Bronchial epithelial cell (primary cell): Measurements from ENCODE around the gene CEACAM6. TPM values are rescaled to one million over a fixed set of nuclear protein-coding genes. Genes with fewer than 3 reads are reported as not detected.
A peak's percentile ranks its signal among the peaks of the same experiment; 100 is the strongest.

Experiments used
- DNase-seq: peaks from one replicate; pipeline ENCODE4 v3.0.0-alpha.2; 2010; ENCODE audit warnings: low read depth
- FAIRE-seq: peaks from 2 replicates; lab custom pipeline; 2011; peaks lifted over from hg19 to GRCh38; lab: Jason Lieb, UNC
- H3K27me3 ChIP-seq: 2 replicates; pipeline ENCODE4 v1.5.1; 2011; ENCODE audit warnings: low read length; ENCODE audit not compliant: control insufficient read depth, insufficient read depth
- H3K36me3 ChIP-seq: 2 replicates; pipeline ENCODE4 v1.5.1; 2011; ENCODE audit warnings: low read length; ENCODE audit not compliant: control insufficient read depth, insufficient read depth
- H3K4me3 ChIP-seq: 2 replicates; pipeline ENCODE4 v1.5.1; 2011; ENCODE audit warnings: mild to moderate bottlenecking, low read depth, low read length, control low read depth
- total RNA-seq: library from RNA; depleted of rRNA; stranded (reverse); fragments of >200 nt; gene quantifications from 2 replicates; pipeline ENCODE4 v1.2.1, GENCODE V29; 2014
- TF ChIP-seq, protein P1 (sequence below): IDR thresholded peaks from 2 replicates; pipeline ENCODE4 v1.5.1; 2011; ENCODE audit warnings: mild to moderate bottlenecking, moderate library complexity, low read length, control low read depth, inconsistent platforms; ENCODE audit not compliant: insufficient read depth, severe bottlenecking

The CEACAM6 gene
- total RNA-seq, 1 donor from 2014 or later, result 13.7 TPM

DNA sequence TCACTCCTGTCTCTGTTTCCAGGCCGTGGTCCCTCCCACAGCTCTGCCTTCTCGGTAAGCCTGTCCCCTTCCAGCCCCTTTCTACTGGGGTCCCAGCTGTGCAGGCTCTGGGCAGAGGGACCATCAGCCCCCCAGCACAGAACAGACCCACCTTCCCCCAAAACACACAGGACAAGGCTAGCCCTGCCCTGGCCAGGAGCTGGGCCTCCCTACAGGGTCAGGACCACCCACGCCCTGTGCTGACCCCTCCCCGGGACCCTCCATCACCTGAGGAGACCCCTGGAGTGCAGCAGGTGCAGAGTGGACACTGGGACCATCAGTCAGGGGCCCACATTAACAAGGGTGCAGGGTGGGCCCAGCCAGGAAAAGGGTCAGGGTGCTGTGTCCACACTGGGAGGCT, 55.0 kb downstream of the CEACAM6 start:
- Histone ChIP-seq H3K27me3 (no peaks in the 10 kb centered on the region), H3K4me3 (no peak overlapping the region), H3K36me3 (no peaks in the 10 kb centered on the region)
- no peak for DNase-seq
- TF ChIP-seq, protein P1, sequence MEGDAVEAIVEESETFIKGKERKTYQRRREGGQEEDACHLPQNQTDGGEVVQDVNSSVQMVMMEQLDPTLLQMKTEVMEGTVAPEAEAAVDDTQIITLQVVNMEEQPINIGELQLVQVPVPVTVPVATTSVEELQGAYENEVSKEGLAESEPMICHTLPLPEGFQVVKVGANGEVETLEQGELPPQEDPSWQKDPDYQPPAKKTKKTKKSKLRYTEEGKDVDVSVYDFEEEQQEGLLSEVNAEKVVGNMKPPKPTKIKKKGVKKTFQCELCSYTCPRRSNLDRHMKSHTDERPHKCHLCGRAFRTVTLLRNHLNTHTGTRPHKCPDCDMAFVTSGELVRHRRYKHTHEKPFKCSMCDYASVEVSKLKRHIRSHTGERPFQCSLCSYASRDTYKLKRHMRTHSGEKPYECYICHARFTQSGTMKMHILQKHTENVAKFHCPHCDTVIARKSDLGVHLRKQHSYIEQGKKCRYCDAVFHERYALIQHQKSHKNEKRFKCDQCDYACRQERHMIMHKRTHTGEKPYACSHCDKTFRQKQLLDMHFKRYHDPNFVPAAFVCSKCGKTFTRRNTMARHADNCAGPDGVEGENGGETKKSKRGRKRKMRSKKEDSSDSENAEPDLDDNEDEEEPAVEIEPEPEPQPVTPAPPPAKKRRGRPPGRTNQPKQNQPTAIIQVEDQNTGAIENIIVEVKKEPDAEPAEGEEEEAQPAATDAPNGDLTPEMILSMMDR, result no peak
- no peak for FAIRE-seq

DNA sequence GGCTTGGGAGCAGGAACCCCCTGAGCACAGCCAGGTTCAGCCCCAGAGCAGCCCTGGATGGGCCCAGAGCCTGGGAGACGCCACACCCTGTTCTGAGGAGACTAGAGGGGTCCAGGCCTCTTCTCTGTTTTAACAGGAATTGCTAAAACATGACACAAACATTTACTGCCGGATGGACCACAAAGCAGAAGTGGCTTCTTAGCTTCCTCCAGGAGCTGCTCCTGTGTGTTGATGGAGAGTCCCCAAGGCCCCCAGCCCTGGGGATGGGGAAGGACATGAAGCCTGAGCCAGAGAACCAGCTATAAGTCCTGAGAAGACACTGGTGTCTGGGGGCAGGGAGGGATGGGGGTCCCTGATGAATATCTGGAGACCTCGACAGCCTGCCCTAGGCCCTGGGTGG, 55.7 kb downstream of the CEACAM6 start:
- no peaks in the 10 kb centered on the region for H3K27me3 ChIP-seq
- FAIRE-seq (no peak), DNase-seq (no peak)
- H3K36me3 ChIP-seq, result no peaks in the 10 kb centered on the region
- no peak overlapping the region for H3K4me3 ChIP-seq
- TF ChIP-seq, protein P1, result no peak

DNA sequence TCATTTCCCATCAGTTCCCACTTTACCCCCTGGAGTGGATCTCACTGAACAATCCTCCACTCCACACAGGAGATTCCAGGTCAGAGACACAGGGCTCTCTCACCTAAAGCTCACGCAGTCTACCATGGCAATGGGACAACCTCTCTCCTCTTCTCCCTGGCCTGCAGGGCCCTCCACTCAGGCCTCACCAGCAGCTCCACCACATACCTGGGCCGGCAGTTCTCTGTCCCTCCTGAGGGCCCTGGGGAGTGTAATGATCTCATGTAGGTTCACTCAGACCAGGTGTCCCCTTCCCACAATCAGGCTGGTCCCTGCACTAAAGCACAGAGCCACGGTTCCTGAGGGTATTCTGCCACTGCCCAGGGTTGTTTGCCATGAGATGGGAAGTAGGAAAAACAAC, 56.7 kb downstream of the CEACAM6 start:
- TF ChIP-seq, protein P1, result no peak
- Histone ChIP-seq H3K27me3 (no peaks in the 10 kb centered on the region), H3K4me3 (no peak overlapping the region), H3K36me3 (no peaks in the 10 kb centered on the region)
- DNase-seq (no peak), FAIRE-seq (peak; percentile 64)

DNA sequence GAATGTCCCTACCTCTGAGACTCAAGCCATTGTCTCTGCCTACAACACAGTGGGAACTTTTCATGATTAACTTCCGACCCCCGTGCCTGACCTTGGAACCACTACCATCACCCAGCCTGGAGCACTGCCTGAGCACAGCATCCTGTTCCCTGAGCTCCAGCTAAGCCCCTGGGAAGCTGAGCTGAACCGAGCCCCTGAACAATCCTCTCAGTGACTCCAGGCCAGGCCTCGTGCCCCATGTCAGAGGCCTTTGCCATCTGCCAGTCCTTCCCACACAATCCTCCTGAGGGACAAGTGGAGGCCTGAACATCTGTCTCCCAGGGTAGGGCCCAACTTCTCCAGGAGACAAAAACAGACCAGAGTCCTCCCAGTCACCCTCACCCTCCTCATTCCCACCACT, 58.6 kb downstream of the CEACAM6 start:
- Histone ChIP-seq H3K27me3 (no peaks in the 10 kb centered on the region), H3K4me3 (no peak overlapping the region), H3K36me3 (no peaks in the 10 kb centered on the region)
- peak; percentile 36 for FAIRE-seq
- TF ChIP-seq, protein P1, result no peak
- no peak for DNase-seq

DNA sequence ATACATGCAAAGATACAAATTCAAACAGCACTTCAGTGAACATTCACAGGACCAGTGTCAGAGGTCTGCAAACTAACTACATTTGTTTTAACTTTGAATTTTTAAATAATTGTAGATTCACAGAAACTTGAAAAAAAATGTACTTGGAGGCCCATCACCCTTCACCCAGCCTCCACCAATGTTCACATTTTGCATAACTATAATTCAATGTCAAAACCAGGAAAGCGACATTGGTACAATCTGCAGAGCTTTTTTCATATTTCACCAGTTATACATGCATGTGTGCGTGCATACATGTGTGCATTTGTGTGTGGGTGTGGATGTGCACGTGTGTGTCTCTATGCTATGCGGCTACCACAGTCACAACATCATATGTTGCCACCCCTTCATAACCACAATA, 60.0 kb downstream of the CEACAM6 start:
- Histone ChIP-seq H3K36me3 (no peaks in the 10 kb centered on the region), H3K4me3 (no peak overlapping the region), H3K27me3 (no peaks in the 10 kb centered on the region)
- no peak for FAIRE-seq
- DNase-seq, result no peak
- TF ChIP-seq, protein P1, result no peak

DNA sequence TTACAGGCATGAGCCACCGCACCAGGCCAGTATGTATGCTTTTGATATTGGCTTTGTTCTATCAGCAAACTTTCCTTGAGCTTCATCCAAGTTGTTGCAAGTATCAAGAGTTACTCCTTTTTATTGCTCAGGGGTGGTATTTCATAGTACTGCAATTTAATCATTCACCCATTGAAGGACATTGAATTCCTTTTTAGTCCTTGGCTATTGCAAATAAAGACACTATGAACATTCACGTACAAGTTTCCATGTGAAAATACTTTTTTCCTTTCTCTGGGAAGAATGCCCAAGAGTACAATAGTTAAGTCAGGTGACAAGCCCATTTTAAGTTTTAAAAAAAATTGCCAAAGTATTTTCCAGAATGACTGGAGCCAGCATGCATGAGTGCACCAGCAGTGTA, 61.4 kb downstream of the CEACAM6 start:
- Histone ChIP-seq H3K27me3 (no peaks in the 10 kb centered on the region), H3K4me3 (no peak overlapping the region), H3K36me3 (no peaks in the 10 kb centered on the region)
- DNase-seq (no peak), FAIRE-seq (no peak)
- TF ChIP-seq, protein P1, result no peak
